Non-pigmented ciliary epithelial cell (primary cell): ENCODE data around the gene FETUB.

Source experiments
- DNase-seq: peaks from one replicate; pipeline ENCODE4 v3.0.0-alpha.2; 2010; ENCODE audit warnings: low read depth

The FETUB gene

GRCh38 chr3:186636536-186636935, 3.7 kb upstream of the FETUB start:
- no peak for DNase-seq

GRCh38 chr3:186637686-186638085, 2.5 kb upstream of the FETUB start:
- no peak for DNase-seq

GRCh38 chr3:186638259-186638658, 1.9 kb upstream of the FETUB start:
- no peak for DNase-seq

GRCh38 chr3:186640473-186640818, 247 bp downstream of the FETUB start:
- no peak for DNase-seq

- DNase-seq = no peak
Measured at GRCh38 chr3:186640929-186641328, 730 bp downstream of the FETUB start.

GRCh38 chr3:186642014-186642413, 1.8 kb downstream of the FETUB start:
- no peak for DNase-seq

- DNase-seq = no peak
Measured at GRCh38 chr3:186643493-186643892, 3.3 kb downstream of the FETUB start.

GRCh38 chr3:186644683-186645082, 4.5 kb downstream of the FETUB start:
- no peak for DNase-seq

- DNase-seq = no peak
Measured at GRCh38 chr3:186646106-186646505, 5.9 kb downstream of the FETUB start.

- DNase-seq = no peak
Measured at GRCh38 chr3:186646841-186647240, 6.6 kb downstream of the FETUB start.

GRCh38 chr3:186648851-186649250, 8.7 kb downstream of the FETUB start:
- no peak for DNase-seq

GRCh38 chr3:186651678-186652215, 11.5 kb downstream of the FETUB start:
- no peak for DNase-seq

GRCh38 chr3:186653080-186653707, 13.0 kb downstream of the FETUB start:
- DNase-seq = no peak

GRCh38 chr3:186653984-186654383, 13.8 kb downstream of the FETUB start:
- no peak for DNase-seq

GRCh38 chr3:186663361-186664118, 23.3 kb downstream of the FETUB start:
- DNase-seq = no peak

- no peak for DNase-seq
Measured at GRCh38 chr3:186664119-186664495, 23.9 kb downstream of the FETUB start.

GRCh38 chr3:186664506-186664905, 24.3 kb downstream of the FETUB start:
- no peak for DNase-seq

- DNase-seq = no peak
Measured at GRCh38 chr3:186665625-186666188, 25.5 kb downstream of the FETUB start, which contains the start of gene HRG. Gene HRG, plus strand, starts transcription at chr3:186666014. Its CDS starts 18 bp downstream, at chr3:186666032.

- no peak for DNase-seq
Measured at GRCh38 chr3:186668426-186668825, 28.2 kb downstream of the FETUB start.

- DNase-seq = no peak
Measured at GRCh38 chr3:186669378-186670084, 29.3 kb downstream of the FETUB start.

- no peak for DNase-seq
Measured at GRCh38 chr3:186670155-186670554, 30.0 kb downstream of the FETUB start.

GRCh38 chr3:186671051-186671450, 30.9 kb downstream of the FETUB start:
- no peak for DNase-seq

- DNase-seq = no peak
Measured at GRCh38 chr3:186678604-186679003, 38.4 kb downstream of the FETUB start.
